ENCODE measurements around the gene METTL1. TPM values are rescaled to one million over a fixed set of nuclear protein-coding genes. Genes with fewer than 3 reads are reported as not detected.

METTL1 gene
- total RNA-seq: 3.9 and 5.7 TPM in 2 replicates

GRCh38 chr12:57771873-57772428, at the start of gene METTL1:
Gene METTL1, minus strand, starts transcription at chr12:57772105. Its CDS starts 22 bp downstream, at chr12:57772083.

DNA sequence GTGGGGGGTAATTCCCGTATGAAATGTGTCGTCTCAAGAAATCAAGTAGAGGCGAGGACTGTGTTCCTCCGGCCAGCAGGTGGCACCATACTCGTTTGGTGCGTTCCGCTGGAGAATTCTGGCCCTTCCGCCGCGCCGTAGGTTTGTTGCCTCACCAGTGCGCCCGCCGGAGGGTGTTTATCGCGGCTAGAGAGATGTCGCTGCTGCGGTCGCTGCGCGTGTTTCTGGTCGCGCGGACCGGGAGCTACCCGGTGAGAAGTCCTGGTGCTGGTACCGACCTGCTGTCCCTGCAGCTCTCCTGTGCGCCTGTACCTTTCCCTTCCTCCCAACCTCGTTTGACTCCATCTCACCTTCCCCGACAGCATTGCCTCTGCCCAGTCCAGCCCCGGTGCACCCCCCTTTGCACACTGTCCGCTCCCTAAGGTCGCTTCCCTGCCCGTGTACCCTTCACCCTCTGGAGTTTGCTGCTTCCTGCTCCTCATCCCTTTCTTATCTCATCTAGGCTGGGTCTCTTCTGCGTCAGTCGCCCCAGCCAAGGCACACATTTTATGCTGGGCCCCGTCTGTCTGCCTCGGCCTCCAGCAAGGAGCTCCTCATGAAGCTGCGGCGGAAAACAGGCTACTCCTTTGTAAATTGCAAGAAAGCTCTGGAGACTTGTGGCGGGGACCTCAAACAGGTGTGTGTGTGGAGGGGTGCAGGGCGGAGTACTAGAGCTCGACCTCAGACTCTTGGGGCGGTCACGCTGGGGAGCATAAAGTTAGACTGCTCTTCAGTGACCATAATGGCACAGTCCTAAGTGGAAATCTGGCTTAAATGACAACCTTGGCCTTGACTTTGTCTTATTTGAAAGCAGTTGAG, 10.9 kb upstream of the METTL1 start, which contains the start of gene TSFM:
Gene TSFM (plus strand): TSS at position 180 of the 858 bp plus-strand sequence. CDS start 15 bp downstream, at position 195.

DNA sequence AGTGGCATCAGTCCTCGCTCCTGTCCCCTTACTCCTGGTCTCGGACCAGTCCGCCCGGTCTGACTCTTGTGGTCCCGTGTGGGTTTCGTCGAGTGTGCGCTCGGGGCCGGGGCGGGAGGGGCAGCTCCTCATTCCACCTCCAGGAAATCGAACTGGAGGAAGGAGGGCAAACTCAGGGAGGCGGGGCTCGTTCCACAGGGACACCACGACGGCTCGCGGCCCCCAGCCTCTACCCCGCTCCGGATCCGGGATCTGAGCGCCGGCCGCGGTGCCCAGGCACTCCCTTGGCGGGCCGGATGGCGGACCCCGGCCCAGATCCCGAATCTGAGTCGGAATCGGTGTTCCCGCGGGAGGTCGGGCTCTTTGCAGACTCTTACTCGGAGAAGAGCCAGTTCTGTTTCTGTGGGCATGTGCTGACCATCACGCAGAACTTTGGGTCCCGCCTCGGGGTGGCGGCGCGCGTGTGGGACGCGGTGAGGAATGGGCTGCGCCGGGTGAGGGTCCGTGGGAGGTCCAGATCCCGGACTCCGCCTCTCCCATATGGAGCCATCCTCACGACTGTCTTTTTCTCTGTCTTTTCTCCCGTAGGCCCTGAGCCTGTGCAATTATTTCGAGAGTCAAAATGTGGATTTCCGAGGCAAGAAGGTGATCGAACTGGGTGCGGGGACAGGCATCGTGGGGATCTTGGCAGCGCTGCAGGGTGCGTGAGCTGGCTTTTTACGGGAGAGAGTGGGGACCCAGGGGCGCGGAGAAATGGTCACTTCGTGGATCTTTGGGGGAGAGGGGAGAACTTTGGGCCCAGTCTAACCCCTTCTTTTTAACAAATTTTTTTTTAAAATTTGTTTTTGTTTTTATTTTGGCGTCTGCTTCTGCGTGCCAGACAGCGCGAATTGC, 771 bp upstream of the METTL1 start, which contains the start of gene EEF1AKMT3:
Gene EEF1AKMT3 (plus strand): TSS at position 186 of the 894 bp plus-strand sequence. CDS start 111 bp downstream, at position 297.

GRCh38 chr12:57766464-57767304, 5.2 kb downstream of the METTL1 start, which contains the start of gene CYP27B1:
Gene CYP27B1, minus strand, starts transcription at chr12:57767078. Its CDS starts 37 bp downstream, at chr12:57767041.

GRCh38 chr12:57754411-57755193, 17.3 kb downstream of the METTL1 start, which contains the start of gene MARCHF9:
Gene MARCHF9, plus strand, starts transcription at chr12:57755103. Its CDS starts 426 bp downstream, at chr12:57755529.

GRCh38 chr12:57751788-57752667, 19.9 kb downstream of the METTL1 start, which contains the start of gene CDK4:
Gene CDK4, minus strand, starts transcription at chr12:57752310. Its CDS starts 593 bp downstream, at chr12:57751717.

DNA sequence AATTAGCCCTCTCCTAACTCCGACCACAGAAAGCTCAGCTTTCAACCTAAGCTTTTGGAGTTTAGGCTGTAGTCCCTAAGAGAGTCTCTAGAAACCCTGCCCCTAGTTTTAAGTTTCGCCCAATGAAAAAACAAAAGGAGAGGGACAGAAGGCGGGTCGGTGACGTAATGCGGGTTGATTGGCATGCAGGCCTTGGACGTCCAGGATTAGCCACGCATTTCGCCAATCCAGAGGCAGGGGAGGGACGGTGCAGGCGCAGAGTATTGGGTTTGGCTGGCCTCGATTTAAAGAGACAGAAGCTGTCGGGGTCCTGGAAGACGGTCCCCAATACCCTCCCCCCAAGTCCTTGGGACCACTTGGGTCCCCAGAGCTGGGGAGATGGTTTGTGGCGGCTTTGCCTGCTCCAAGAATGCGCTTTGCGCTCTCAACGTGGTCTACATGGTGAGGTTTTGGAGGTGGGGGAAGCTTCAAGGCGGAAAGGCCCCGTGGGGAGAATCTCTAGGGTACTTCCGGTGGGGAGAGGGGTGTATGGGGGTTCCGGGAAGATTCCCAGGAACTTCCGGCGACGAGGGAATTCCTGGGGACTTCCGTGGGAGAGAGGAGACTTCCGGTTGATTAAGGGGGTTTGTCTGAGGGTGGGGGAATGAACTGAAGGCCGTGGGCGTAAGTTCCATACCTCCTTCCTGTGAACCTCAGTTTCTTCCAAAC, 27.0 kb downstream of the METTL1 start, which contains the start of gene TSPAN31:
Gene TSPAN31 (plus strand): TSS at position 263 of the 708 bp plus-strand sequence. CDS start 116 bp downstream, at position 379.

GRCh38 chr12:57738661-57739237, 33.2 kb downstream of the METTL1 start, which contains the start of gene AGAP2:
Gene AGAP2, minus strand, starts transcription at chr12:57738742. Its CDS starts 496 bp downstream, at chr12:57738246.

Other genes starting within 250 kb of the METTL1 start
- 6.2 and 9.5 TPM in 2 replicates for gene MBD6, start 249.3 kb downstream of the METTL1 start, total RNA-seq
- gene DCTN2, start 224.9 kb downstream of the METTL1 start, total RNA-seq: 72.8 and 90.9 TPM in 2 replicates
- under 0.01 and 0.09 TPM in 2 replicates for gene KIF5A, start 222.1 kb downstream of the METTL1 start, total RNA-seq
- 5.5 and 7.9 TPM in 2 replicates for gene PIP4K2C, start 180.9 kb downstream of the METTL1 start, total RNA-seq
- 3.3 and 11.0 TPM in 2 replicates for gene DTX3, start 167.3 kb downstream of the METTL1 start, total RNA-seq
- gene ARHGEF25, start 160.7 kb downstream of the METTL1 start, total RNA-seq: 1.8 and 10.7 TPM in 2 replicates
- gene B4GALNT1, start 138.9 kb downstream of the METTL1 start, total RNA-seq: 0.18 and 0.94 TPM in 2 replicates
- gene OS9, start 78.0 kb downstream of the METTL1 start, total RNA-seq: 164 and 240 TPM in 2 replicates
- gene AGAP2, start 33.4 kb downstream of the METTL1 start, total RNA-seq: under 0.01 and 0.09 TPM in 2 replicates
- 40.5 and 57.2 TPM in 2 replicates for gene TSPAN31, start 27.1 kb downstream of the METTL1 start, total RNA-seq
- 108 and 143 TPM in 2 replicates for gene CDK4, start 19.8 kb downstream of the METTL1 start, total RNA-seq
- gene MARCHF9, start 17.0 kb downstream of the METTL1 start, total RNA-seq: 3.0 and 3.2 TPM in 2 replicates
- gene CYP27B1, start 5.0 kb downstream of the METTL1 start, total RNA-seq: 0.38 and 0.54 TPM in 2 replicates
- gene EEF1AKMT3, start 509 bp upstream of the METTL1 start, total RNA-seq: 2.7 and 3.7 TPM in 2 replicates
- gene TSFM, start 10.7 kb upstream of the METTL1 start, total RNA-seq: 18.1 and 18.8 TPM in 2 replicates
- 0.63 and 1.5 TPM in 2 replicates for gene AVIL, start 46.6 kb upstream of the METTL1 start, total RNA-seq
- gene CTDSP2, start 74.6 kb upstream of the METTL1 start, total RNA-seq: 44.5 and 59.1 TPM in 2 replicates
- 6.6 and 9.1 TPM in 2 replicates for gene ATP23, start 169.5 kb upstream of the METTL1 start, total RNA-seq